HCT116 (cell line): Measurements from ENCODE around the gene RPL29. TPM values are rescaled to one million over a fixed set of nuclear protein-coding genes. Genes with fewer than 3 reads are reported as not detected.

ENCODE experiments used
- ATAC-seq: fragments of 200-7000 bp; cut with Tn5 transposase; 2 replicates; pipeline ENCODE4 v1.9.1; 2020; ENCODE audit warnings: mild to moderate bottlenecking, moderate library complexity
- BruUV-seq: library from RNA; stranded (reverse); fragments of 400-500 nt; replicated peaks from 2 replicates; lab custom pipeline; 2021; lab: Mats Ljungman, UMichigan
- CTCF ChIA-PET: fragments of 300-600 bp; sonication (Branson Sonifier 250); formaldehyde crosslinking; loops from one replicate; lab custom pipeline; 2021; ENCODE audit warnings: antibody characterized with exemption; lab: Charles Lee
- POLR2A ChIA-PET: fragments of 300-600, 350-600 bp; sonication (Branson Sonifier 250); formaldehyde crosslinking; loops from one replicate; lab custom pipeline; 2021; ENCODE audit warnings: antibody characterized with exemption; lab: Charles Lee
- RAD21 ChIA-PET, 2 experiments: fragments of 300-600 bp; sonication (Branson Sonifier 250); formaldehyde crosslinking; loops; one replicate each; lab custom pipeline; 2023; ENCODE audit warnings: low total read pairs in 2 of 2; ENCODE audit not compliant: uncharacterized antibody in 2 of 2, unreplicated experiment in 2 of 2, low non-redundant PET in 1 of 2; lab: Charles Lee
- DNase-seq: peaks from one replicate; pipeline ENCODE4 v3.0.0-alpha.2; 2010; ENCODE audit warnings: low read depth, low spot score
- H2AFZ ChIP-seq: fragments of 200-600 bp; shearing (Covaris generic), sonication (generic); 2 replicates; pipeline ENCODE4 v1.6.1; 2017; ENCODE audit warnings: low read depth, mixed run types, mixed read lengths, antibody characterized with exemption, low read length; ENCODE audit not compliant: poor library complexity, severe bottlenecking
- H3K27ac ChIP-seq: 2 replicates; pipeline ENCODE4 v1.5.1; 2012; ENCODE audit warnings: low read depth, low read length
- H3K27me3 ChIP-seq: fragments of 200-600 bp; sonication (generic); 2 replicates; pipeline ENCODE4 v1.6.1; 2016; ENCODE audit warnings: mixed run types, low read length, mixed read lengths; ENCODE audit not compliant: insufficient read depth
- H3K36me3 ChIP-seq, 2 experiments: fragments of 200-500 bp in 1 of 2; fragments of 200-600 bp in 1 of 2; sonication (Bioruptor generic) in 1 of 2; sonication (generic) in 1 of 2; 2 replicates each; pipeline versions ENCODE4 v1.5.1 to v1.6.1; 2014 to 2016; ENCODE audit warnings: low read length in 2 of 2, inconsistent platforms in 1 of 2, mixed read lengths in 1 of 2, mixed run types in 1 of 2; ENCODE audit not compliant: insufficient read depth in 2 of 2, control insufficient read depth in 1 of 2
- H3K4me1 ChIP-seq, 2 experiments: fragments of 200-600 bp in 1 of 2; sonication (generic) in 1 of 2; 2 replicates each; pipeline versions ENCODE4 v1.5.1 to v1.6.1; 2012 to 2017; ENCODE audit warnings: low read length in 2 of 2, inconsistent platforms in 1 of 2, mild to moderate bottlenecking in 1 of 2, mixed read lengths in 1 of 2, mixed run types in 1 of 2, moderate library complexity in 1 of 2; ENCODE audit not compliant: insufficient read depth in 2 of 2, control insufficient read depth in 1 of 2
- H3K4me2 ChIP-seq: fragments of 200-600 bp; sonication (generic); 2 replicates; pipeline ENCODE4 v1.6.1; 2017; ENCODE audit warnings: mixed run types, low read length, mixed read lengths
- H3K4me3 ChIP-seq, 2 experiments: fragments of 200-600 bp in 1 of 2; sonication (generic) in 1 of 2; replicated peaks in 1 of 2; 2 replicates each; pipeline ENCODE4 v1.5.1; 2011 to 2016; ENCODE audit warnings: low read length in 2 of 2, control low read depth in 1 of 2, low read depth in 1 of 2, mild to moderate bottlenecking in 1 of 2, mixed read lengths in 1 of 2, mixed run types in 1 of 2
- H3K79me2 ChIP-seq: fragments of 200-600 bp; sonication (generic); 2 replicates; pipeline ENCODE4 v1.6.1; 2017; ENCODE audit warnings: mild to moderate bottlenecking, mixed run types, low read length, moderate library complexity, mixed read lengths; ENCODE audit not compliant: insufficient read depth
- H3K9ac ChIP-seq: fragments of 200-600 bp; sonication (generic); 2 replicates; pipeline ENCODE4 v1.6.1; 2016; ENCODE audit warnings: low read length, mixed read lengths
- H3K9me2 ChIP-seq: fragments of 200-600 bp; sonication (generic), shearing (Covaris generic); 2 replicates; pipeline ENCODE4 v1.6.1; 2017; ENCODE audit warnings: mixed run types, mild to moderate bottlenecking, moderate library complexity; ENCODE audit not compliant: insufficient read depth
- H3K9me3 ChIP-seq, 2 experiments: fragments of 200-500 bp in 1 of 2; fragments of 200-600 bp in 1 of 2; sonication (Bioruptor generic) in 1 of 2; sonication (generic) in 1 of 2; 2 replicates each; pipeline ENCODE4 v1.6.1; 2014 to 2017; ENCODE audit warnings: low read length in 2 of 2, mixed read lengths in 2 of 2, inconsistent platforms in 1 of 2, low read depth in 1 of 2, mild to moderate bottlenecking in 1 of 2, mixed run types in 1 of 2, moderate library complexity in 1 of 2; ENCODE audit not compliant: control insufficient read depth in 1 of 2, insufficient read depth in 1 of 2
- H4K20me1 ChIP-seq: fragments of 200-600 bp; sonication (generic), shearing (Covaris generic); 2 replicates; pipeline ENCODE4 v1.6.1; 2017; ENCODE audit warnings: mixed run types, mild to moderate bottlenecking, moderate library complexity; ENCODE audit not compliant: insufficient read depth
- CBX3 ChIP-seq: IDR thresholded peaks from 2 replicates; pipeline ENCODE4 v1.6.1; 2012; ENCODE audit warnings: low read depth
- CTCF ChIP-seq, 3 experiments: fragments of 200-600 bp in 1 of 3; sonication (generic) in 1 of 3; IDR thresholded peaks in 2 of 3; conservative IDR thresholded peaks in 1 of 3; 2 replicates each; pipeline ENCODE4 v1.5.1; 2012 to 2017; ENCODE audit warnings: low read depth in 2 of 3, low read length in 2 of 3, antibody characterized with exemption in 1 of 3, borderline replicate concordance in 1 of 3, control low read depth in 1 of 3, mild to moderate bottlenecking in 1 of 3, mixed read lengths in 1 of 3, mixed run types in 1 of 3, moderate library complexity in 1 of 3; ENCODE audit not compliant: insufficient read depth in 1 of 3
- EGR1 ChIP-seq: IDR thresholded peaks from 2 replicates; pipeline ENCODE4 v1.6.1; 2012; ENCODE audit warnings: low read depth
- ELF1 ChIP-seq: IDR thresholded peaks from 2 replicates; pipeline ENCODE4 v1.6.1; 2012; ENCODE audit warnings: low read depth, borderline replicate concordance
- FOSL1 ChIP-seq: IDR thresholded peaks from 2 replicates; pipeline ENCODE4 v1.6.1; 2012; ENCODE audit warnings: low read depth
- JUND ChIP-seq: IDR thresholded peaks from 2 replicates; pipeline ENCODE4 v1.6.1; 2012
- MAX ChIP-seq: IDR thresholded peaks from 2 replicates; pipeline ENCODE4 v1.6.1; 2012
- POLR2AphosphoS5 ChIP-seq: IDR thresholded peaks from 2 replicates; pipeline ENCODE4 v1.6.1; 2011; ENCODE audit warnings: mild to moderate bottlenecking, low read depth, low read length, moderate library complexity
- SIN3A ChIP-seq: IDR thresholded peaks from 2 replicates; pipeline ENCODE4 v1.6.1; 2012; ENCODE audit warnings: low read depth
- SRF ChIP-seq: IDR thresholded peaks from 2 replicates; pipeline ENCODE4 v1.6.1; 2012; ENCODE audit warnings: low read depth
- TCF7L2 ChIP-seq: IDR thresholded peaks from 2 replicates; pipeline ENCODE4 v1.7.0; 2011; ENCODE audit warnings: borderline replicate concordance, inconsistent platforms; ENCODE audit not compliant: insufficient read depth, insufficient read length; ENCODE audit errors: extremely low read depth
- YY1 ChIP-seq: IDR thresholded peaks from 2 replicates; pipeline ENCODE4 v1.6.1; 2011; ENCODE audit warnings: low read length, low read depth, moderate library complexity, mild to moderate bottlenecking; ENCODE audit not compliant: insufficient replicate concordance; ENCODE audit errors: extremely low read depth
- ZBTB33 ChIP-seq: IDR thresholded peaks from 2 replicates; pipeline ENCODE4 v1.6.1; 2011; ENCODE audit warnings: mild to moderate bottlenecking, low read length, moderate library complexity; ENCODE audit not compliant: insufficient replicate concordance; ENCODE audit errors: extremely low read depth
- ZNF274 ChIP-seq: fragments of 200-500 bp; sonication (Bioruptor generic); IDR thresholded peaks from 2 replicates; pipeline ENCODE4 v1.6.1; 2014; ENCODE audit warnings: mild to moderate bottlenecking, low read depth, low read length, inconsistent platforms
- intact Hi-C: fragments of 100-400 bp; cut with micrococcal nuclease; formaldehyde crosslinking; loops from 2 replicates; pipeline ENCODE4 v1.10.0; 2022
- total RNA-seq: library from RNA; stranded (reverse); gene quantifications from one replicate; pipeline ENCODE4 v1.2.1, GENCODE V29; 2021; ENCODE audit not compliant: unreplicated experiment

The RPL29 gene
- total RNA-seq, 1 experiment from 2014 or later, result 1,880 TPM

- no peak for TF ChIP-seq MAX
- TF ChIP-seq CBX3, result no peak
- TF ChIP-seq JUND, result no peak
- no peak for TF ChIP-seq SIN3A
- TF ChIP-seq ELF1, result no peak
- TF ChIP-seq EGR1, result no peak
- no peak for TF ChIP-seq YY1
- no peak for TF ChIP-seq FOSL1
- no peak for TF ChIP-seq ZBTB33
Measured at GRCh38 chr3:52019352-52020080, 23.8 kb upstream of the RPL29 start (continued).

DNA sequence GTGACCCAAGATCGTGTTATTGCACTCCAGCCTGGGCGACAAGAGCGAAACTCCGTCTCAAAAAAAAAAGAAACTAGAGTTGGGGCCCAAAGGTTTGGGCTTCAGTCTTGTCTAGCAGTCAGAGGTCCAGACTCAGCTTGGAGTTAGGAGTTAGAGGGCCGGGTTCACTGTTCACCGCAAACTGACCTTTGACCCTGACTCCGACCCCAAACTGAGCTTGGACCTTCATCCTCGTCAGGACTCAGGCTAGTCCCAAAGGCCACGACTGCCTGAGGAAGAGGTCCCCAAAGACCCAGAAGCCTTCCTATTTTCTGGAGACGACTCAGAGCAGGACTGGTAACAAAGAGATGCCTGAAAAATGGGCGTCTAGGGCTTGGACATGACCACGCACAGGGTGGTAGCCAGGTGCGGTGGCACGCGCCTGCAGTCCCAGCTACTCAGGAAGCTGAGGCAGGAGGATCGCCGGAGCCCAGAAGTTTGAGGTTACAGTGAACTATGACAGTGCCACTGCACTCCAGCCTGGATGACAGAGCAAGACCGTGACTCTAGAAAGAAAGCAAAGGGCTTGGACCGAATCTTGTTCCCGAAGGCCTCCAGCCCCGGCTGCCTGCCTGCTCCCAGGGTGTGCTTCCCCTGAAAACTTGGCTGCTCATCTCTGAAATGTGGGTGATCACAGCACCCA, 22.8 kb upstream of the RPL29 start:
- no peak for ATAC-seq
- Histone ChIP-seq H4K20me1 (no peaks in the 10 kb centered on the region), H3K27me3 (no peaks in the 10 kb centered on the region), H3K9me2 (no peaks in the 10 kb centered on the region), H3K4me1 (peaks cover 5 to 20% of the 10 kb centered on the region in 2 experiments; a peak in 3 of 4 replicates), H3K9ac (no peak overlapping the region), H3K36me3 (no peaks in the 10 kb centered on the region), H3K27ac (no peak overlapping the region), H3K79me2 (no peaks in the 10 kb centered on the region), H2AFZ (no peak overlapping the region), H3K4me3 (no peak overlapping the region), H3K4me2 (no peak overlapping the region), H3K9me3 (no peaks in the 10 kb centered on the region)
- DNase-seq, result no peak
- no TSS peak for BruUV-seq
- intact Hi-C loops, result no loop called here
- ChIA-PET RAD21 (no interaction called here), POLR2A (no interaction called here), CTCF (no interaction called here)
- TF ChIP-seq CTCF (IDR thresholded peaks at IDR 0.05 in 2 of 3, conservative IDR thresholded peaks at IDR 0.05 in 1 of 3; ENCODE audit: borderline replicate concordance in 1 of 3, insufficient read depth in 1 of 3, low read depth in 2 of 3, low read length in 2 of 3) (no peak), EGR1 (no peak), ELF1 (no peak), TCF7L2 (no peak), POLR2AphosphoS5 (no peak), SIN3A (no peak), ZNF274 (no peak), JUND (no peak), SRF (no peak), ZBTB33 (no peak), YY1 (no peak)
